Retina (tissue), 1 donor: ENCODE data around the gene HCRTR1.
A peak's percentile ranks its signal among the peaks of the same experiment; 100 is the strongest.

Experiments
- DNase-seq: peaks from one replicate; pipeline ENCODE4 v3.0.0-alpha.2; 2016

HCRTR1 gene

DNA sequence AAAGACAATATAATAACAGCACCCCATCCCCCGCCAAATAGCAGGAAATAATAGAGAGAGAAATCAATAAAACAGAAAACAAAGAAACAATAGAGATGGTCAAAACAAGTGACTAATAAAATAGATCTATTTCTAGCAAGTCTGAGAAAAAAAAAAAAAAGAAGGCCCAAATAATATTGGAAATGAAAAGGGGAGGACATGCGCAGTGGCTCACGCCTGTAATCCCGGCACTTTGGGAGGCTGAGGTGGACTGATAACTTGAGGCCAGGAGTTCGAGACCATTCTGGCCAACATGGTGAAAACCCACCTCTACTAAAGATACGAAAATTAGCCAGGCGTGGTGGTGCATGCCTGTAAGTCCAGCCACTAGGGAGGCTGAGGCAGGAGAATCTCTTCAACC lies 18.5 kb upstream of the HCRTR1 start:
- DNase-seq = no peak

DNA sequence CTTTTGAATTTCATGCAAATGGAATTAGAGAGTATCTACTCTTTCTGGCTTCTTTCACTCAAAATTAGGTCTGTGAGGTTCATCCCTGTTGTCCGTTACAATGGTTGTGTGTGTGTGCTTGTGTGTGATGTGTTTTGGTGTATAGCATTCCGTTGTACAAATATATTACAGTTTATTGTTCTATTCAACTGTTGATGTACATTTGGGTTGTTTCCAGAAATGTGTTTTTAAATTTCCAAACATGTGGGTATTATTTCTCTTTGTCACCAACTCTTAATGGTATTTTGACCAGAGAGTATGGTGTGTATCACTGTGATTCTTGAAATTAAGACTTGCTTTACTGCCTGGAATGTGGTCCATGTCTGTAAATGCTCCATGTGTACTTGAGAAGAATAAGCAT lies 16.8 kb upstream of the HCRTR1 start:
- DNase-seq = no peak

DNA sequence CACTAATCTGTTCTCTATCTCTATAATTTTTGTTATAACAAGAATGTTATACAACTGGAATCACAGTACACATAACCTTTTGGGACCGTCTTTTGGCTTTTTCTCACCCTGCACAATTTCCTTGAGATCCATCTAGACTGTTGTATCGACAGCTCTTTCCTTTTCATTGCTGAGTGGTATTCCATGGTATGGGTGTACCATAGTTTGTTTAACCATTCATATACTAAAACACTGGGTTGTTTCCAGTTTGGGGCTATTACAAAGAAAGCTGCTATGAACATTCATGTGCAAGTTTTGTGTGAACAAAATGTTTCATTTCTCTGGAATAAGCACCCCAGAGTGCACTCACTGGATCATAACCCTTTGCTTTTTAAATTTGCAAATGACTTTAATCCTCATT lies 15.4 kb upstream of the HCRTR1 start:
- DNase-seq = no peak

DNA sequence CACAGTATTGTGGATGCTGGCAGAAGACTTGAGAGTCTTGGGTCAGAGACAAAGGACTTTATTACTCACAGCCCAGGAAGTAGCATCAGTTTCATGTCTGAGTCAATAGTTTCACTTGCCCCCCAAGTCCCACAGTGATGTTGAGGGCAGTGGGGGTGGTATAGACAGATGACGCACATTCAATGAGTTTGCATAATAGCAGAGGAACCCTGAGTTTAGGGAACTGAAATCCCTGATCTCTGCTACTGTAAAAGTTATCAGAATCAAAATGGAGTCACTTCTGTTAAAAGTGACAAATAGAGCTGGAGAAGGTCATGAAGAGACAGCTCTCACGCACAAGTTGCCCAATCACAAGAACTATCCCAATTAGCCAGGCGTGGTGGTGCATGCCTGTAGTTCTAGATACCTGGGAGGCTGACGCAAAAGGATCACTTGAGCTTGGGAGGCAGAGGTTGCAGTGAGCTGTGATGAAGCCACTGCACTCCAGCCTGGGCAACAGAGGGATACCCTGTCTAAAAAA lies 11.5 kb upstream of the HCRTR1 start:
- DNase-seq = no peak

DNA sequence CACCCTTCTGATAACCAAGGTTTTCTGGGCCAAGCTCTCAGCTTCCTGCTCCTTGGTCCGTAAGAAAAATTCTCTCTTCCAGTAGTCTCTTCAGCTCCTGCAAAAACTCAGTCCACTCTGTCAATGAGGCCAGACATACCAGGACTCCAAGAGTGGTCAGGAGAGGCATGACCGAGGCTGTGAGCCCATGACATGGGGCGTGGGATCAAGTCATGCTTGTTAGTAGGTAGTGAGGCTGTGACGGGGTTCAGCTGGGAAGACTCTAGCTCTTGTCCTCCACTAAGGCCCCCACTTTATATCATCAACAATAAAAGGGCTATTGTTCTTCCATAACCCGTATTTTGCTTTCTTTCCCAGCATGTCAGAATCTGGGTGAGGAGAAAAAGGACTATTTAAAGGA lies 10.1 kb upstream of the HCRTR1 start:
- DNase-seq = no peak

DNA sequence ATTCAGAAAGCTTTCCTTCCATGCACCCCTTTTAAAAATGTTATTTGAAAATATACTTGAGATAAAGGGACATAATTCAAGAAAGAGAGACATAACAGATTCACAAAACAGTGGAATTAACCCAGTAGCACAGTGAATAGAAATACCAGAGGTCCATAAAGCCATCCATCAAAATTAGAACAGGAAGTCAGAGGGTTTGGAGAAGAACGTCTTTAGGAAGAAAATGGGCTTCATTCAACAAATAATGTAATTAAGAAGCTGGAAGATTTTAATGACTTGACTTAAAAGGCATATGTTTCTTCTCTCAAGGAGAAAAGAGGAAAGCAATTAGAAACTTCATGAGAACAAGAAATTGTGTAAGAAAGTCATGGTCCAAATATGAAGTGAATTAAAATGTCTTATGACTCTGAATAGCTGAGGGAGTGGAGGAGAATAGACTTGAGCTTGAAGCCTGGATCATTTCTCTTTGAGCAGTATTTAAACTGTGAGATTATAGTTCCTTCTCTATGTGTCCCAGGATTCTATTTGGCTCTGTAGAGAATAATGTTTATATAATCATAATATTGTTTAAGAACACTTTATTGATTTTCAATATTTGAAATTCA lies 7.9 kb upstream of the HCRTR1 start:
- DNase-seq = no peak

DNA sequence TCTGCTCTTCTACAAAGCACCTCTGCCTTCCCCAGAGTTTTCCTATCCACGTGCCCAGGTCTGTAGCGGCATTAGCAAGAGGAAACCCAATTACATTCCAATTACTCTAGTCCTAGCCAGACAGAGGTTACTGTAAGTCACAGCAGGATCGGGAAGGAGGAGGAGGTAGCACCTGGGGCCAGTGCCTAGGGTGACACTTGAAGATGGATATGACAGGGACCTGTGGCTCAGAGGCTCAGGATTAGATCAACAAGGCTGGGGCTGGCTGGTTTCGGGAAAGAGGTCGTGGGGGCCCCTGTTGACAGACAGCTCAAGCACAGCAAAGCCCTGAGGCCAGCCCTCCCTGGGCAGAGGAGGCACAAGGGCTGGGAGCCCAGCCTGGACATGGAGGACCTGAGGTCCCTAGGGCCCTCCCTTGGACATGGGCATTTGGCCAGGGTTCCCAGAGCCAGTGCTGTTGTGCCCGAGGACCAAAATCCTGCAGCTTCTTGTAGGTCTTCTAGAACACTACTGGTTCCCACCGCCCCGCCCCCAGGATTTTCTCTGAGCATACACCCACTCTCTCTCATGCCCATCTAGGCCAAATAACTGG lies 3.0 kb upstream of the HCRTR1 start:
- peak; percentile 13 for DNase-seq

DNA sequence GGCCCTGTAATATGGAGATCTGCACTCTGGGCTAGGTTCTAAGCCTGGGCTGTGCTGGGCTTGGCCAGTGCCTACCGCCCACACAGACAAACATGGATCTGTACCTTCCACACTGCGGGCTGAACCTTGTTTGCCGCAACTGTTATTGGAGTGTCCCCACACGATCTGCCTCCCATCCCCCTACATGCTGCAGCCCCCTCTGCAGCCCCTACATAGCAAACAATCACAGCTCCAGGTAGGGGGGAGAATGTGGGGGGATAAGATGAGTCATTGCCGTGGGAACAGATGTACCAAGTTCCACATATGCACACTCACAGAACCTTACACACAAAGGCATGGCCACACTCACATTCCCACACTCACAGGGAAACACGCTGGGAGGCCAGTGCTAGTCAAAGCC lies 2.1 kb upstream of the HCRTR1 start:
- no peak for DNase-seq

DNA sequence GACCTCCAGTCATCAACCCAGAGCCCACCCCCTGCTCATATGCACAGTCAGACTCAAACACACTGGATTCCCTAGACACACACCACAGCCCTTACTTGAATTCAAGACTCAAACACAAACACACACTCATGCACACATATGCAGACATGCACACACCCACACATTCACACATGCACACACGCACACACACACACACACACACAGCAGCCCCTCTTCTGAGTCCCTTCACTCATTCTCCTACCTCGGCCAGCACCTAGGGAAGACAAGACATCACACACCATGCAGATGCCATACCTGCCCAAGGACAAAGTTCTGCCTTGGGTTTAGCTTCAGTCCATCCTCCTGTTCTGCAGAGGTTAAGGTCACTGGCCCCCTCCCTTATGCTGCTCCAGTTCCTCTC lies 1.6 kb upstream of the HCRTR1 start:
- peak; percentile 5 for DNase-seq

DNA sequence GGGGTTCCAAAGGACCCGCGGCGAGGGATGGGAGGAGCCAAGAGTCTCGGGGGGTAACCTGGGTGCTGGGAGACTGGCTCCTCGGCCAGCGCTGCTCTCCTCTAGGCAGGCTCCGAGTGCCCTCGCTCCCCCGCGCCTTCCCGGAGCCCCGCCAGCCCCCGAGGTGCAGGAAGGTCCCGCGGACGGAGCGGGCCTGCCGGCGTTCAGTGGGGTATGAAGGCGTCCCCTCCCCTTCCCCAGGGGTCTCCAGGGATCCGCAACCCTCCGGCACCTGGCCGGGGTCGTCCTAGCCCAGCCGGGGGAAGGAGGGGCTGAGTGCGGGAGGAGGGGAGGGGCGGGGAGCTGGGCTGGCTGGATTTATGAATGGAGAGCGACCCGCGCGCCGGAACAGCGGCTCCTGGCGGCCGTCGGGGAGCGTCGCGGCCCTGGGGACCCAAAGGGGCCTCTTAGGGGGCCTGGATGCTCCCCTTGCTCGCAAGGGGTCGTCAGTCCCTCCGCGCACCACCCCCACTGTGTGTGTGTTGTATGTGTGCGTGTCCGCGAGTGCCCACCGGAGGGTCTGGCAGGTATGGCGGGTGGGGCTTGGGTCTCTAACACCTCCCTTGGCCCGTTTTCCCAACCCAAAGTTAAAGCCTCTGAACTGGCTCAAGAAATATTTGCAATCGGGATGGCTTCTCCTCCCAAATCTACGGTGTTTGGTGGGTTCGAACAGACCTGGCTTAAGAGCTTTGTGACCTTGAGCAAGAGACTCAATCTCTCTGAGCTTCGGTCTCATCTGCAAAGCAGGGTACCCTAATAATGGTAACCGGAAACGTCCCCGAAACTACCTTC lies 642 bp downstream of the HCRTR1 start:
- peak; percentile 84 for DNase-seq

DNA sequence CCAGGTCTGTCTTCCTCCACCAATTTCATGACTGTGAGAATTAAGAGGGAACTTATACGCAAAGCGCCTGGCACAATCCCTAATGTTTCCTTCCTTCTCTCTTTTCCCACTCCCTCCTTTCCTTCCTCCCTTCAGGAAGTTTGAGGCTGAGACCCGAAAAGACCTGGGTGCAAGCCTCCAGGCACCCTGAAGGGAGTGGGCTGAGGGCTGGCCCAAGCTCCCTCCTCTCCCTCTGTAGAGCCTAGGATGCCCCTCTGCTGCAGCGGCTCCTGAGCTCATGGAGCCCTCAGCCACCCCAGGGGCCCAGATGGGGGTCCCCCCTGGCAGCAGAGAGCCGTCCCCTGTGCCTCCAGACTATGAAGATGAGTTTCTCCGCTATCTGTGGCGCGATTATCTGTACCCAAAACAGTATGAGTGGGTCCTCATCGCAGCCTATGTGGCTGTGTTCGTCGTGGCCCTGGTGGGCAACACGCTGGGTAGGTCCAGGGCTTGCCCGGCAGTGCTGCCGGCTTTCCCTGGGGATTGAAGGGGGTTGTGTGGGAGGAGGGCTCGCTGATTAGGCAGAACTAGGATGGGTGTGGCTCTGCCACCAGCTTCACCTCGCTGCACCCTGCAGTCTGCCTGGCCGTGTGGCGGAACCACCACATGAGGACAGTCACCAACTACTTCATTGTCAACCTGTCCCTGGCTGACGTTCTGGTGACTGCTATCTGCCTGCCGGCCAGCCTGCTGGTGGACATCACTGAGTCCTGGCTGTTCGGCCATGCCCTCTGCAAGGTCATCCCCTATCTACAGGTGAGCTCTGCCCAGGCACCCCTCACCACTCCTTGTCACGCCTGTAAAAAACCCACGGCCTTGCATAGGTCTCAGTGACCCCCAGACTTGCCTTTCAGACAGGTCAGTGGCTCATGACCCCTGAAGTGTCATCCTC lies 1.7 kb downstream of the HCRTR1 start:
- DNase-seq = no peak

DNA sequence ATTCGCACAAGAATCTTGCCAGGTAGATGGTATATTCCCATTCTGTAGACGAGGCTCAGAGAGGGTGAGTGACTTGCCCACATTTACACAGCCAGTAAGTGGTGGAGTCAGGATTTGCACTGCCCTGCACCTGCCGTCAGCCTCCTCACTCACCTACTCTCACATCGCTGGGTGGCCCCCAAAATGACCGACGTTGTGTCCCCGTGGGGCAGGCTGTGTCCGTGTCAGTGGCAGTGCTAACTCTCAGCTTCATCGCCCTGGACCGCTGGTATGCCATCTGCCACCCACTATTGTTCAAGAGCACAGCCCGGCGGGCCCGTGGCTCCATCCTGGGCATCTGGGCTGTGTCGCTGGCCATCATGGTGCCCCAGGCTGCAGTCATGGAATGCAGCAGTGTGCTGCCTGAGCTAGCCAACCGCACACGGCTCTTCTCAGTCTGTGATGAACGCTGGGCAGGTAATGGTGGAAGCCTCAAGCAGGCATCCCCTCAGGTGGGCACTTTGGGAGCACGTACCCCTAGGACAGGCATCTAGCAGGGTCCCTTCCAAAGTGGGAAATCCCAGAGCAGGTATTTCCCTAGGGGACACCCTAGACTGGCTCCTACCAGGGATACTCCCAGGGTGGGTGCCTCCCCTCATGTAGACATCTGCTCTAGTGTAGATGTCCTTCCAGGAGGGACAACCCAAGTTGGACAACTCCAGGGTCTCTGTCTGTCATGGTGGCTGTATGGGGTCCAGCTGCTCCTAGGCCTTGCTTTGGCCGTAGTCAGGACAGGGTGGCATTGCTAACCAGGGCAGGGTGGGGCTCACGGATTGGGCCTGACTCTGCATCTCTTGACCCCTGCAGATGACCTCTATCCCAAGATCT lies 3.4 kb downstream of the HCRTR1 start:
- no peak for DNase-seq

DNA sequence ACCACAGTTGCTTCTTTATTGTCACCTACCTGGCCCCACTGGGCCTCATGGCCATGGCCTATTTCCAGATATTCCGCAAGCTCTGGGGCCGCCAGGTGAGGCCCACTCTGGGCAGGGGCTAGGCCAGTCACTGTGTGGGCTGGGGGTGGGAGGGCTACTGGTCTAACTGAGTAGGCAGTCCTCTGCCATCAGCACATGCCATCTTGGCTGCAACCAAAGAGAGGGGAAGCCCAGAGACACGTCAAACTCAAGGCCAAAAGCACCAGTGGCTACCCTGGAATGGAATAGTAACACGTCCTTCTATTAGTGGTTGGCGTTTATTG lies 4.0 kb downstream of the HCRTR1 start:
- DNase-seq = no peak

DNA sequence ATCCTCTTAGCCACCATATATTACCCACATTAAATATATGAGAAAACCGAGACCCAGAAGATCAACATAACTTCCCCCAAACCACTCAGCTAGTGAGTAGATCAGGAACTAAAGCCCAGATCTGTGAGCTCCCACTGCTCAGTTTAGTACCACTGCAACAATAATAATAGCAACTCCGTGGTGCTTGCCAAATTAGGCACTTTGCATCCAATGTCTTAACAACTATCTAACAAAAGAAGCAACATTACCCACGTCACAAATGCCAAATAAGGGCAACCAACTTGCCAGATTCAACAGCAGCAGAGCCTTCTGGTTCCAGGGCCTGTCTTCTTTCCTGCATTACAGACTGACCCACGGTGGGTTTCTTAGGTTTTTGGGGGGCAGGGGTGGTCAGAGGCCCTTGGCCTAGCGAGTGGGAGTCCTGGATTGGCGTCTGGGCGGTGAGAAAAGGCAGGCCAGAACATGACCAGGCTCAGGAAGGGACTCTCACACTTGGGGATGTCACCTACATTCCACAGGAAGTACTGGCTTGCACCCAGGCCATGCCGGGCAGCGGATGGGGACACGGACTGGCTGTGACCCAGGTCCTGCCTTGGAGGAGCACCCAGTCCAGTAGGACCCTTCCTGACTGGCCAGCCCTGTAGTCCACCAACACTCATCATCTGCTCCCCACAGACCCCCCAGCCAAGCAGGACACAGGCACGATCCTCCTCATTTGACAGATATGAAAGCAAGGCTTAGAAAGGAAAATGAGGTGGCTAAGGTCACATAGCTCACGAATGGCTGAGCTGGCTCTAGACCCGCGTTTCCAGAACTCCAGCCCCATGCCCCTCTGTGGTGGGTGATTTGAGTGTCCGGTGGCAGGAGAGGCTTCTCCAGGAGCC lies 4.6 kb downstream of the HCRTR1 start:
- DNase-seq = no peak

DNA sequence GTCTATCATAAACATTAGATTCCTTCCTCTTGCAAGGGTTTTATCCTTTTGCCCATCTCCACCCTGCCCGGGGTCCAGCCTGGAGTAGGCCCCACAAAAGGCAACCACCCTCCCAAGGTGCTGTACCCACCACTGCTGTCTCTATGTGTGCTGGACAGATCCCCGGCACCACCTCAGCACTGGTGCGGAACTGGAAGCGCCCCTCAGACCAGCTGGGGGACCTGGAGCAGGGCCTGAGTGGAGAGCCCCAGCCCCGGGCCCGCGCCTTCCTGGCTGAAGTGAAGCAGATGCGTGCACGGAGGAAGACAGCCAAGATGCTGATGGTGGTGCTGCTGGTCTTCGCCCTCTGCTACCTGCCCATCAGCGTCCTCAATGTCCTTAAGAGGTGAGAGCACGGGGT lies 5.9 kb downstream of the HCRTR1 start:
- DNase-seq = no peak

DNA sequence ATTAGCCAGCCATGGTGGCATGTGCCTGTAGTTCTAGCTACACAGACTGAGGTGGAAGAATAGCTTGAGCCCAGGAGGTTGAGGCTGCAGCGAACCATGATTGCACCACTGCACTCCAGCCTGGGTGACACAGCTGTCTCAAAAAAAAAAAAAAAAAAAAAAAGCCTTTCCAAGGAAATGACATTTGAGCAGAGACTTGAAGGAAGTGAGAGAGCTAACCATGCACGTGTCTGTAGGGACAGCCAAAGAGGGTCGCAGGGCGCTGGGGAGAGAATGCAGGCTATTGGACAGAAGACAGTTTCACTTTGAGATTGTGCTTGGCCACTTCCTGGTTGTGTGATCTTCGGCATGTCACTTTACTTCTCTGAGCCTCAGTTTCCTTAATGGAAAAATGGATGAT lies 6.8 kb downstream of the HCRTR1 start:
- DNase-seq = no peak

DNA sequence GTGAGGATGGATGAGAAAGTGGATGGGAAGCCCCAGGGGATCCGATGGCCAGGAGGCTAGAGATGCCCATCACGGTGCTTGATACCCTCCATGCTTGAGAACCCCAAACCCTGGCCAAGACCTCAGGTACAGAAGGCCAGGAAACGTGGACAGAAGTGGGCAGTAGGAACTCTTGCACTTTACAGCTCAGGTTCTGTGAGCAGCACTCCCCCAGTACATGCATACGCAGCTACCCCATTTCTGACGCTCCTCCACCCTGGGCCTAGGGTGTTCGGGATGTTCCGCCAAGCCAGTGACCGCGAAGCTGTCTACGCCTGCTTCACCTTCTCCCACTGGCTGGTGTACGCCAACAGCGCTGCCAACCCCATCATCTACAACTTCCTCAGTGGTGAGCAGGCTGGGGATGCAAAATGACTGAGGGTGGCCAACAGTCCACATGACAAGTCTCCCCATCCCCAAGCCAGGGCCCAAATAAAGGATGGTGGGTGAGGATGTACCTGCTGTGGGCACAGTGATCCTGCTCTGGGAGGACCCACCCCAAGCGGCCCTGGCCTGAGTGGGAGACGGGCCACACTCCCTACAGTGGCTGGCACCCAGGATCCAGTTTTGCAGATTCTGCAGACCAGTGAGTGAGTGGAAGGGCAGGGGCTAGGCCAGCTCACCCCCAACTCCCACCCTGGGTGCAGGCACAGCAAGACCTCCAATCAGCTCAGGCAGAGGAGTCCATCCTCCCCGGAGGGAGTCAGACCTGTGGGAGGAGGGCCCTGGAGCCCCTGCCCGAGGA lies 7.4 kb downstream of the HCRTR1 start:
- no peak for DNase-seq

DNA sequence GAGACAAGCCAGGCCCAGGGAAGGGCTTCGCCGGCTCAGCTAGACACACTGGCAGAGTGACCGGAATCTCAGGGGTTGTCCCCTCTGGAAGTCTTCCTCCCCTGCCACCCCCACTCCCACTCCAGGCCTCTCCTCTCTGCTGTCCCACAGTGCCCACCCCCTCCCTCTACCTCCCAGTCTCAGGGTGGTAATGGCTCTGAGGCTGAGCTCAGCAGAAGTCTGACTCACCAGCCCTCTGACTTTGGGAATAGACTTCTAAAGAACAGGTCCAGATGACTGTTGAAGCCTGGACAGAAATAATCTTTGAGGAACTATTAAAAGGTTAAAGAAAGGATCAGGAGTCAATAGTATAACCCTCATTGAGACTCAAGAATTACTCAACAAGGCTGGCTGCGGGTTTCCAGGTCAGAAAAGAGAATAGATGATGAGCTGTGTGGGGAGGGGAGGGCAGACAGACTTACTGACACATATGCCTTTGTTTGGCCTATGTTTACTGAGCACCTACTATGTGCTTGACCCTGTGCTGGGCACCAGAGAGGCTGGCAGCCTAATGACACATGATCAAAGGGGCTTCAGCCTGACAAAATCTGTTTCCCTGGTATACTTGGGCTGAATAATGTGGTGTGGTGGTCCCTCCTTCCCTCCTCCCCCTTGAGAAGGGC lies 8.2 kb downstream of the HCRTR1 start:
- no peak for DNase-seq
